Immature natural killer cell (primary cell): Measurements from ENCODE around the gene INHBB. TPM values are rescaled to one million over a fixed set of nuclear protein-coding genes. Genes with fewer than 3 reads are reported as not detected.
"Not testable (repeated sequence)": the region's sequence is repeated elsewhere in the genome, so short reads cannot be mapped to it uniquely, and the experiment has no call there.

Experiments used
- DNase-seq, 3 donors: peaks; one replicate each; pipeline ENCODE4 v3.0.0; 2022; ENCODE audit warnings: mixed read lengths in 1 of 3
- H3K27ac Mint-ChIP-seq, 6 donors: one replicate each; pipeline ENCODE4 v1.8.0; 2020; ENCODE audit warnings: mixed read lengths in 6 of 6, mild to moderate bottlenecking in 5 of 6, inconsistent platforms in 4 of 6, moderate library complexity in 3 of 6
- H3K27me3 Mint-ChIP-seq, 3 donors: one replicate each; pipeline ENCODE4 v1.8.0; 2020 to 2021; ENCODE audit warnings: low read depth in 3 of 3, mild to moderate bottlenecking in 3 of 3, mixed read lengths in 3 of 3, moderate library complexity in 3 of 3, inconsistent platforms in 1 of 3
- H3K36me3 Mint-ChIP-seq, 3 donors: one replicate each; pipeline ENCODE4 v1.8.0; 2020; ENCODE audit warnings: mixed read lengths in 3 of 3, inconsistent platforms in 2 of 3, mild to moderate bottlenecking in 2 of 3
- H3K4me1 Mint-ChIP-seq, 2 donors: one replicate each; pipeline ENCODE4 v1.8.0; 2020; ENCODE audit warnings: inconsistent platforms in 2 of 2, mild to moderate bottlenecking in 2 of 2, mixed read lengths in 2 of 2, moderate library complexity in 1 of 2
- H3K4me3 Mint-ChIP-seq, 5 donors: one replicate each; pipeline ENCODE4 v1.8.0; 2020; ENCODE audit warnings: mild to moderate bottlenecking in 5 of 5, mixed read lengths in 5 of 5, inconsistent platforms in 3 of 5, moderate library complexity in 3 of 5
- H3K9me3 Mint-ChIP-seq, 6 donors: one replicate each; pipeline ENCODE4 v1.8.0; 2020; ENCODE audit warnings: mild to moderate bottlenecking in 6 of 6, mixed read lengths in 6 of 6, inconsistent platforms in 4 of 6, moderate library complexity in 3 of 6
- polyA plus RNA-seq, 3 donors: library from polyadenylated mRNA; unstranded; fragments of 300-500 nt; fragmentation: Illumina TruSeq; gene quantifications; one replicate each; pipeline ENCODE4 v1.2.3, GENCODE V29; 2021

Gene INHBB
- polyA plus RNA-seq, 3 donors from 2014 or later = not detected

GRCh38 chr2:120389036-120389391, 43.1 kb downstream of the INHBB start:
- peaks cover 0 to 8% (median 5%) of the 10 kb centered on the region in 3 donors for H3K27me3 Mint-ChIP-seq
- peaks cover 0 to 3% of the 10 kb centered on the region in 2 donors for H3K4me1 Mint-ChIP-seq
- no peak overlapping the region for H3K4me3 Mint-ChIP-seq
- no peaks in the 10 kb centered on the region for H3K9me3 Mint-ChIP-seq
- no peak overlapping the region for H3K27ac Mint-ChIP-seq
- H3K36me3 Mint-ChIP-seq = no peaks in the 10 kb centered on the region
- no peak for DNase-seq

GRCh38 chr2:120390381-120391055, 44.6 kb downstream of the INHBB start:
- H3K36me3 Mint-ChIP-seq = no peaks in the 10 kb centered on the region
- H3K27ac Mint-ChIP-seq = no peak overlapping the region
- DNase-seq = no peak
- H3K27me3 Mint-ChIP-seq = peaks cover 0 to 6% (median 5%) of the 10 kb centered on the region in 3 donors
- no peak overlapping the region for H3K4me3 Mint-ChIP-seq
- H3K9me3 Mint-ChIP-seq = peaks cover 0 to under 1% (median 0%) of the 10 kb centered on the region in 6 donors
- H3K4me1 Mint-ChIP-seq = peaks cover 0 to 3% of the 10 kb centered on the region in 2 donors

- not testable (repeated sequence) for H3K9me3 Mint-ChIP-seq, H3K4me3 Mint-ChIP-seq, H3K4me1 Mint-ChIP-seq, DNase-seq, H3K27ac Mint-ChIP-seq, H3K36me3 Mint-ChIP-seq, H3K27me3 Mint-ChIP-seq
Observed at GRCh38 chr2:120391382-120391781, 45.4 kb downstream of the INHBB start.

GRCh38 chr2:120391911-120392665, 46.2 kb downstream of the INHBB start:
- Mint-ChIP-seq H3K9me3 (peaks cover 0 to 1% (median 0%) of the 10 kb centered on the region in 6 donors), H3K36me3 (no peaks in the 10 kb centered on the region), H3K4me1 (peaks cover 0 to 3% of the 10 kb centered on the region in 2 donors), H3K4me3 (no peak overlapping the region), H3K27me3 (peaks cover 0 to 8% (median 5%) of the 10 kb centered on the region in 3 donors), H3K27ac (no peak overlapping the region)
- DNase-seq = no peak

- no peak for DNase-seq
- Mint-ChIP-seq H3K36me3 (no peaks in the 10 kb centered on the region), H3K4me1 (peaks cover 0 to 3% of the 10 kb centered on the region in 2 donors), H3K9me3 (peaks cover 0 to 1% (median 0%) of the 10 kb centered on the region in 6 donors), H3K27me3 (peaks cover 0 to 8% (median 5%) of the 10 kb centered on the region in 3 donors), H3K4me3 (peak overlapping the region in 1 of 5 donors; percentile 38), H3K27ac (no peak overlapping the region)
Observed at GRCh38 chr2:120392923-120393322, 47.0 kb downstream of the INHBB start.

- peaks cover 0 to 3% of the 10 kb centered on the region in 2 donors for H3K4me1 Mint-ChIP-seq
- H3K9me3 Mint-ChIP-seq = peaks cover 0 to 1% (median 0%) of the 10 kb centered on the region in 6 donors
- no peak overlapping the region for H3K27ac Mint-ChIP-seq
- no peaks in the 10 kb centered on the region for H3K36me3 Mint-ChIP-seq
- peaks cover 0 to 8% (median 5%) of the 10 kb centered on the region in 3 donors for H3K27me3 Mint-ChIP-seq
- DNase-seq = no peak
- no peak overlapping the region for H3K4me3 Mint-ChIP-seq
Observed at GRCh38 chr2:120393456-120393855, 47.5 kb downstream of the INHBB start.

- Mint-ChIP-seq H3K27ac (no peak overlapping the region), H3K27me3 (peaks cover 0 to 6% (median 5%) of the 10 kb centered on the region in 3 donors), H3K4me3 (no peak overlapping the region), H3K9me3 (peaks cover 0 to 1% (median 0%) of the 10 kb centered on the region in 6 donors), H3K36me3 (no peaks in the 10 kb centered on the region), H3K4me1 (peaks cover 0 to 3% of the 10 kb centered on the region in 2 donors)
- DNase-seq = no peak
Observed at GRCh38 chr2:120394764-120395163, 48.8 kb downstream of the INHBB start.

GRCh38 chr2:120395221-120396012, 49.5 kb downstream of the INHBB start:
- Mint-ChIP-seq H3K36me3 (no peaks in the 10 kb centered on the region), H3K4me3 (no peak overlapping the region), H3K27me3 (peaks cover 0 to 6% (median 0%) of the 10 kb centered on the region in 3 donors), H3K4me1 (peaks cover 0 to 3% of the 10 kb centered on the region in 2 donors), H3K27ac (no peak overlapping the region), H3K9me3 (peaks cover 0 to 1% (median 0%) of the 10 kb centered on the region in 6 donors)
- no peak for DNase-seq

GRCh38 chr2:120396013-120396860, 50.3 kb downstream of the INHBB start:
- Mint-ChIP-seq H3K36me3 (no peaks in the 10 kb centered on the region), H3K4me3 (no peak overlapping the region), H3K9me3 (peaks cover 0 to 1% (median 0%) of the 10 kb centered on the region in 6 donors), H3K27me3 (peaks cover 0 to 6% (median 0%) of the 10 kb centered on the region in 3 donors), H3K4me1 (peaks cover 0 to 3% of the 10 kb centered on the region in 2 donors), H3K27ac (no peak overlapping the region)
- DNase-seq = no peak

GRCh38 chr2:120396861-120397811, 51.2 kb downstream of the INHBB start:
- no peak for DNase-seq
- Mint-ChIP-seq H3K36me3 (no peaks in the 10 kb centered on the region), H3K4me3 (no peak overlapping the region), H3K4me1 (peaks cover 0 to 3% of the 10 kb centered on the region in 2 donors), H3K27ac (no peak overlapping the region), H3K27me3 (peaks cover 0 to 6% (median 0%) of the 10 kb centered on the region in 3 donors), H3K9me3 (peaks cover 0 to 1% (median 0%) of the 10 kb centered on the region in 6 donors)

GRCh38 chr2:120398051-120398995, 52.4 kb downstream of the INHBB start:
- peaks cover 0 to 2% of the 10 kb centered on the region in 2 donors for H3K4me1 Mint-ChIP-seq
- no peaks in the 10 kb centered on the region for H3K36me3 Mint-ChIP-seq
- H3K4me3 Mint-ChIP-seq = no peak overlapping the region
- H3K27me3 Mint-ChIP-seq = peaks cover 0 to 5% (median 0%) of the 10 kb centered on the region in 3 donors
- no peak for DNase-seq
- peaks cover 0 to 1% (median 0%) of the 10 kb centered on the region in 6 donors for H3K9me3 Mint-ChIP-seq
- no peak overlapping the region for H3K27ac Mint-ChIP-seq
